GM21381 (cell line): ENCODE data around the gene TPRN.

Experiments used
- ATAC-seq: cut with Tn5 transposase; IDR thresholded peaks from one replicate; pipeline ENCODE4 v1.9.1; 2021; ENCODE audit warnings: mild to moderate bottlenecking, moderate library complexity; ENCODE audit not compliant: unreplicated experiment

TPRN gene

DNA sequence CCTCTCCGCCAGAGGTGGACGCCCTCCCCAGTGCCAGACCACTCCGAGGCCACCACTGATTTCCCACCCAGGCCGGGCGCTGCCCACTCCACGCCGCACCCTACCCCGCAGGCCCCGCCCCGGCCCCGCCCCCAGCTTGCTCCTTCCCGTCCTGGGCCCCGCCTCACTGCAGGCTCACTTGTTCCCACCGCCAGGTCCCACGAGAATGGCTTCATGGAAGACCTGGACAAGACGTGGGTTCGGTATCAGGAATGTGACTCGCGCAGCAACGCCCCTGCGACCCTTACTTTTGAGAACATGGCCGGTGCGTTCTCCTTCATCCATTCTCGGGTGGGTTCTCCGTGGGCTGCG is 37.2 kb downstream of the TPRN start:
- ATAC-seq, result no peak

DNA sequence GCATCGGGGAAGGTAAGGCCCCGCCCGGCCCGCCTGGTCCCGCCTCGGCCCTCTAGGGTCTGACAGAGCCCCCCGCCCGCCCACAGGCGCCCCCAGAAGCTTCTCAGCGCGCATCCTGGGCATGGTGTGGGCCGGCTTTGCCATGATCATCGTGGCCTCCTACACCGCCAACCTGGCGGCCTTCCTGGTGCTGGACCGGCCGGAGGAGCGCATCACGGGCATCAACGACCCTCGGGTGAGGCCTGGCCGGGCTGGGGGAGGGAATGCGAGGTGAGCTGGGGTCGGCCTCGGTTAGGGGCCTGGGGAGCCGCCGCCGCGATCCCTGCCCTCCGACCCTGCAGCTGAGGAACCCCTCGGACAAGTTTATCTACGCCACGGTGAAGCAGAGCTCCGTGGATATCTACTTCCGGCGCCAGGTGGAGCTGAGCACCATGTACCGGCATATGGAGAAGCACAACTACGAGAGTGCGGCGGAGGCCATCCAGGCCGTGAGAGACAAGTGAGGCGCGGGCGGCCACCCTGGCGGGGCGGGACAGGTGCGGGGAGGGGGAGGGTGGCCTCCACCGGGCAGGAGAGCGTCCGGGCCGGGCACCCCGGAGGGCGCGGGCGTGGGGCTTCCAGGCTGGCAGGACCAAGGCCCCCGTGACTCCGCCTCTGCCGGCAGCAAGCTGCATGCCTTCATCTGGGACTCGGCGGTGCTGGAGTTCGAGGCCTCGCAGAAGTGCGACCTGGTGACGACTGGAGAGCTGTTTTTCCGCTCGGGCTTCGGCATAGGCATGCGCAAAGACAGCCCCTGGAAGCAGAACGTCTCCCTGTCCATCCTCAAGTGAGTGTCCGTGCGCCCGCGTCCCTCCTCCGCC is 37.8 kb downstream of the TPRN start:
- ATAC-seq, result no peak

DNA sequence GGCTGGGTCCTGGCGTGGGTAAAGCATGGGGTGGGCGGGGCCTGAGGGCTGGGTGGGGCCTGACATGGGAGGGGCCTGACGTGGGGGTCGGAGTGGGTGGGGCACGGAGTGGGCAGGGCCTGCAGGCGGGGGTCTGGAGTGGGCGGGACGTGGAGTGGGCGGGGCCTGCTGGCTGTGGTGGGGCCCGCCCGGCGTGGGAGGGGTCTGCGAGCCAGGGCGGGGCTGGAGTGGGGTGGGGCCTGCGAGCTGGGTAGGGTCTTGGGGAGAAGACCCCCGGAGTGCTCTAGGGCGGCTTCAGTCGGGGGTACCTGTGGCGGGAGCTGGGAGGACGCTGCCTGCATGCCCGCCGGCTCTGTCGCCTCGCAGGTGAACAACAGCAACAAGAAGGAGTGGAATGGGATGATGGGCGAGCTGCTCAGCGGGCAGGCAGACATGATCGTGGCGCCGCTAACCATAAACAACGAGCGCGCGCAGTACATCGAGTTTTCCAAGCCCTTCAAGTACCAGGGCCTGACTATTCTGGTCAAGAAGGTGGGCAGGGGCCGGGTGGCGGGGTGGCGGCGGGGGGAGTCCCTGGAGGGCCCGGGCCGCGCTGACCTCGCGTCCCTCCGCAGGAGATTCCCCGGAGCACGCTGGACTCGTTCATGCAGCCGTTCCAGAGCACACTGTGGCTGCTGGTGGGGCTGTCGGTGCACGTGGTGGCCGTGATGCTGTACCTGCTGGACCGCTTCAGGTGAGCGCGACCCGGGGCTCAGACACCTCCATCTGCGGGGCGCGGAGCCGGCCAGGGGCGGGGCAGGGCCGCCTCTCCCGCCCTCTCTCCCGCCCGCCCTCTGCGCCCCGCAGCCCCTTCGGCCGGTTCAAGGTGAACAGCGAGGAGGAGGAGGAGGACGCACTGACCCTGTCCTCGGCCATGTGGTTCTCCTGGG is 38.7 kb downstream of the TPRN start:
- ATAC-seq, result no peak

DNA sequence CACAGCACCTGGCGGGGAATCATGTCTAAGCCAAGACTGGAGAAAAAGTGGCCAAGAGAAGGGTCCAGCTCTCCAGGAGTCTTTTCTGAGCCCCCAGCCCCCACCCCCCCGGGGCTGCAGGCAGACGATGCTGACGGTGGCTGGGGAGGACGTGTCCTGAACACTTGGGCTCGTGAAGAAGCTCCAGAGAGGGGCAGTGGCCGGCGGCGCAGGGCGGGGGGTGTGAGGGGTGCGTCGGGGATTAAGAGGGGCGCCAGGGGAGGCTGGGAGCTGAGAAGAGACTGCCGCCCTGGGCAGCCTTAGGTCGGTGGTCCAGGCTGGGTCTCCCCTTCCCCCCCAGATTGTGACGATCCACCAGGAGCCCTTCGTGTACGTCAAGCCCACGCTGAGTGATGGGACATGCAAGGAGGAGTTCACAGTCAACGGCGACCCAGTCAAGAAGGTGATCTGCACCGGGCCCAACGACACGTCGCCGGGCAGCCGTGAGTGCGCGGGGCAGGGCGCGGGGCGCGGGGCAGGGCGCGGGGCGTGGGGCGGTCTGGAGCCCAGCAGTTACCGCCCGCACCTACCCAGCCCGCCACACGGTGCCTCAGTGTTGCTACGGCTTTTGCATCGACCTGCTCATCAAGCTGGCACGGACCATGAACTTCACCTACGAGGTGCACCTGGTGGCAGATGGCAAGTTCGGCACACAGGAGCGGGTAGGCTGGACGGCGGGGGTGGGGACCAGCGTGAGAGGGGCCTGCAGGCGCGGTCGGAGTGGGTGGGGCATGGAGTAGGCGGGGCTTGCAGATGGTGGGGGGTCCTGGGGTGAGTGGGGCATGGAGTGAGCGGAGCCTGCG is 39.6 kb downstream of the TPRN start:
- ATAC-seq, result no peak

DNA sequence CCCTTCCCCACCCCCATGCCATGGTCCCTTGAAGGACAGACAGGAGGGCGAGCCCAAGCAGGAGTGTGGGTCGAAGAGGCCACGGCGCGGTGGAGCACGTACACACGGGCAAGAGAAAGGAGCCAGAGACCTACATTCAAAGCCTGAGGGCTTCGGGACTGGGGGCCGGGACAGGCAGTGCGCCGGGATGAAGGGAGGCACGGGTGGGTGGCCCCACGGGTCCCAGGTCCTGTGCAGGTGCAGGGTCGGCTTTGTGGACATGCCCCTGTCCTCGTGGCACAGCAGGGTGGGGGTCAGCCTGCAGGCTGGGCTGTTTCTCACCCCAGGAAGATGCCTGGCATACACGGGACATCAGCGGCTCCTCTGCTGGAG is 40.5 kb downstream of the TPRN start:
- no peak for ATAC-seq

DNA sequence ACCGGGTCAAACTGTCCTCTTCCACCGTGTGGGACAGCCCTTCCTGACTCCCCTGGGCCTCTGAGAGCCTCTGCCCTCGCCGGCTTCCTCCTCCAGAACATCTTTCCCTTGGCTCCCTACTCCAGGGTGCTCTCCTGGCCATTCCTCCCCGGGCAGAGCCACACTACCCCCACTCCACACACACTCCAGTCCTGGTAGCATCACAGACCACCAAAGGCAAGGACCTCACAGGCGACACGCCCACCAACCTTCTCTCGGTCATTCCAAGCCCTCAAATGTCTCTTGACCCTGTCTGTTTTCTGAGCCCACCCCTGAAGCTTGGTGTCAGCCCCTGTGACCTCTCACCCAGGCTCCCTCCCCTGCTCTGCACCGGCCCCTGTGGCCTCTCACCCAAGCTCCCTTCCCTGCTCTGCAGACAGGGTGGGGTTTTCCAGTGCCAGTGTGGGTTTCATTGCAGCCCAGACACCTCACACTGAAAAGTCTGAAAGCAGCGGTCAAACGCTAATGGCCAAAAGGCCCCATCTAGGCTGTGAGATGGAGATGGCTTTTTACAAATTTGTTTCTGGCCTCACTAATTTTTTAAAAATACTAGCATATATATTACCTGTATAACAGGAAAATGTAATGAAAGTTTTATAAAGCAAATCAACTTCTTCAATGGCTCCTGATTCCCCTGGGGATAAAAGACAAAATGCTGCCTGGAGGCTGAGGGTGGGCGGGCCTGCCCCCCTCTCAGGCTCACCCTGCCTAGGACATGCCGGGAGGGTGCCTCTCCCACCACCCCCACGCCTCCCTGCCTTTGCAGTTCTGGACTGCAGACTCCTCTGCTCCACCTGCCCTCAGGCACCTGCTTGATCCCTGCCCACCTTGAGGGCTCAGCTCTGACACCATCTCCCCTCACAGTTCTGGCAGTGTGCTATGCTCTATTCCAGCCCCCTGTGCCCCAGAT is 41.2 kb downstream of the TPRN start:
- ATAC-seq, result no peak

DNA sequence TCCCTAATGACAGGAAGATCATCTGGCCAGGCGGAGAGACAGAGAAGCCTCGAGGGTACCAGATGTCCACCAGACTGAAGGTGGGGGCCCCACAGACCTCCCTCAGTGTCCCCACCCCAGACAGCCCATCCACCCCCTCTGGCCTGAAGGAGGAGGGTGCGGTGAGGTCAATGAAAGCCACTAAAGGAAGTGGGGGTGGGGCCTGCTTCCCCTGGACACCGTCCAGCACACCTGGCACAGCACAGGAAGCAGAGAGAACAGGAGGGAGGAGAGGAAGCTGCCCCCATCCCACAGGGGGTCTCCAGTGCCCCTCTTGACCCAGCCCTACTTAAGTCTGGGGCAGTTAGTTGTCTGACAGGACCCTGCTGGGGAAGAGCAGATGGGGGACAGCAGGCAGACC is 41.9 kb downstream of the TPRN start:
- no peak for ATAC-seq

DNA sequence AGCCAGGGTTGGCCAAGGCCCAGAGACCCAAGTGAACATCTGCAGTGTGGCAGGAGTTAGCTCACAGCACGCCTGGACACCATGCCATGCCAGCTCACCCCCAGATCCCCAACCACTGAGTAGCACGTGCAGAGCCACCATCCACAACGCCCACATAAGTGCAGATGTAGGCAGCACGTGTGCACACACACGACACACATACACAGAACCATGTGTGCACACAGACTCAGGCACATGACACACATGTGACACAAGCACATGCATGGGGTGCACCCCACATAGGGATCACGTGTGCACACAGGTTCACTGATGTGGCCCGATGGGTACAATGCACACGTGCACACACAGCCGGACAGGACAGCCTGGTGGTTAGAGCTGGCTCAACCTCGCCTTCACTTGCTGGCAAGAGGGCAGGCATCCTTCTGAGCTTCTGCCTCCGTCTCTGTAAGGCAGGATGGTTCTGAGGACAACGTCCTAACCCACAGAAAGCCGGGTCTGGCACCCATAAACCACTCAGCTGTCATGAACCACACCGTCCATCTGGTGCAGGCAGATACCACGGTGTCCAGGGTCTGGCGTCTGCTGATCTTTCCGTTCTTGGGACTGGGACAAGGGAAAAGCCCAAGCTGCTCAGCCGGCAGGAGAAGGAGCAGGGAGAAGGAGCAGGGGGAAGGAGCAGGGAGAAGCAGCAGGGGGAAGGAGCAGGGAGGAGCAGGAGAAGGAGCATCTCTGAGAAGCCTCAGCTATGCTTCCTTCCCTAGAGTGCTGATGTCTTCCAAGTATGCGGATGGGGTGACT is 42.7 kb downstream of the TPRN start:
- no peak for ATAC-seq

DNA sequence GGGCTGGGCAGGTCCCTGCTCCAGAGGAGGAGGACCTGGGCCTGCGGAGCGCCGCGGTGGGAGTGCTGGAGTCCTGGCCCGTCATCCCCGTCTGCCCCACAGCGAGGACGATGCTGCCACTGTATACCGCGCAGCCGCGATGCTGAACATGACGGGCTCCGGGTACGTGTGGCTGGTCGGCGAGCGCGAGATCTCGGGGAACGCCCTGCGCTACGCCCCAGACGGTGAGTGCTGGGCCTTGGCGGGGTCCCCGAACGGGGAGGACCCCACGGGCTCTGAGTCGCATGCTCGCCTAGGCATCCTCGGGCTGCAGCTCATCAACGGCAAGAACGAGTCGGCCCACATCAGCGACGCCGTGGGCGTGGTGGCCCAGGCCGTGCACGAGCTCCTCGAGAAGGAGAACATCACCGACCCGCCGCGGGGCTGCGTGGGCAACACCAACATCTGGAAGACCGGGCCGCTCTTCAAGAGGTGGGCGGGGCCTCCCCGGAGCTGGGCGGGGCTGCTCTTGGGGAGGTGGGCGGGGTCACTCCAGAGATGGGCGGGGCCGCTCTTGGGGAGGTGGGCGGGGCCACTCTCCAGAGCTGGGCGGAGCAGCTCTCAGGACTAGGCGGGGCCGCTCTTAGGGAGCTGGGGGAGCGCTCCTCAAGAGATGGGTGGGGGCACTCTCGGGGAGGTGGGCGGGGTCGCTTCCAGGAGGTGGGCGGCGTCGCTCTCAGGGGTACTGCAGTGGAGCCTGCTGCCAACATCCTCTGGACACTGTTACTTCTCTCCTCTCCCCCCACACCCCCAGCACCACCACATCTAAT is 43.8 kb downstream of the TPRN start:
- no peak for ATAC-seq

DNA sequence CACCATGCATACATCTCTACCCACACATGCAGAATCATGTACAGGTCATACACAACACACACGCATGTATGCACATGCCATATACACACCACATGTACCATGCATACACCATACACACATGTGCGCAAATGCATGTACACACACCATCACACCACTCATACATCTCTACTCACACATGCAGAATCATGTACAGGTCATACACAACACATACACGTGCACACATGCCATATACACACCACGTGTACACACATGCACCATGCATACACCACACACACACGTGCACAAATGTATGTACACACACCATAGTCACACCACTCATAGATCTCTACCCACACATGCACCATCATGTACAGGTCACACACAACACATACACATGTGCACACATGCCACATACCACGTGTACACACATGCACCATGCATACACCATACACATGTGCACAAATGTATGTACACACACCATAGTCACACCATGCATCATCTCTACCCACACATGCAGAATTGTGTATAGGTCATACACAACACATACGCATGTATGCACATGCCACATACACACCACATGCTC is 47.6 kb downstream of the TPRN start:
- ATAC-seq, result no peak

DNA sequence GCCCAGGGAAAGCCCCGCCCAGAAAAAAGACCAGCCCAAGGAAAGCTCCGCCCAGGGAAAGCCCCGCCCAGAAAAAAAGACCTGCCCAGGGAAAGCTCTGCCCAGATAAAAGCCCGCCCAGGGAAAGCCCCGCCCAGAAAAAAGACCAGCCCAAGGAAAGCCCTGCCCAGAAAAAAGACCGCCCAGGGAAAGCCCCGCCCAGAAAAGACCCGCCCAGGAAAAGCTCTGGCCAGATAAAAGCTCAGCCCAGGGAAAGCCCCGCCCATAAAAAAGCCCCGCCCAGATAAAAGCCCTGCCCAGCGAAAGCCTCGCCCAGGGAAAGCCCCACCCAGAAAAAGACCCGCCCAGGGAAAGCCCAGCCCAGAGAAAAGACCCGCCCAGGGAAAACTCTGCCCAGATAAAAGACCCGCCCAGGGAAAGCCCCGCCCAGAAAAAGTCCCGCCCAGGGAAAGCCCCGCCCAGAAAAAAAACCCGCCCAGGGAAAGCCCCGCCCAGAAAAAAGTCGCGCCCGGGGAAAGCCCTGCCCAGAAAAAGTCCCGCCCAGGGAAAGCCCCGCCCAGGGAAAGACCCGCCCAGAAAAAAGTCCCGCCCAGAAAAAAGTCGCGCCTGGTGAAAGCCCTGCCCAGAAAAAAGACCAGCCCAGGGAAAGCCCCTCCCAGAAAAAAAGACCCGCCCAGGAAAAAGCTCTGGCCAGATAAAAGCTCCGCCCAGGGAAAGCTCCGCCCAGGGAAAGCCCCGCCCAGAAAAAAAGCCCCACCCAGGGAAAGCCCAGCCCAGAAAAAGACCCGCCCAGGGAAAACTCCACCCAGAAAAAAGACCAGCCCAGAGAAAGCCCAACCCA is 49.7 kb downstream of the TPRN start:
- peak; percentile 48 for ATAC-seq

DNA sequence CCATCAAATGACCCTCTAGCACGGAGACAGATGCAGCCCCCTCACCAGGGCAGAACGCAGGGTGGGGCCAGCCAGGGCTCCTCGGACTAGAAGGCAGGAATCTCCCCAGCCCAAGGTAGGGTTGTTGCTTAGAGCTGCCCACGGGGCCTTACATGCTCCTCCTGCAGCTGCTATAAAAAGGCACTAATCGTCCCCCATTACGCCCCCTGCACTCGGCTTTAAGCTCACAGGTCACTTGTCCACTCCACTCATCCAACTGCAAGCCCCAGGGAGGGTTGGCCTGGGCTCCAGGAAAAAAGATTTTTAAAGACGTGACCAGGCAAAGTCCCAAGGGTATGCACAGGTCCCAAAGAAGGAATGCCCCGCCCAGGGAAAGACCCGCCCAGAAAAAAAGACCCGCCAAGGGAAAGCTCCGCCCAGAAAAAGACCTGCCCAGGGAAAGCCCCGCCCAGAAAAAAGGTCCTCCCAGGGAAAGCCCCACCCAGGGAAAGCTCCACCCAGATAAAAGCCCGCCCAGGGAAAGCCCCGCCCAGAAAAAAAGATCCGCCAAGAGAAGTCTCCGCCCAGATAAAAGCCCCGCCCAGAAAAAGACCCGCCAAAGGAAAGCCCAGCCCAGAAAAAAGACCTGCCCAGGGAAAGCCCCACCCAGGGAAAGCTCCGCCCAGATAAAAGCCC is 50.5 kb downstream of the TPRN start:
- ATAC-seq, result peak; percentile 31

DNA sequence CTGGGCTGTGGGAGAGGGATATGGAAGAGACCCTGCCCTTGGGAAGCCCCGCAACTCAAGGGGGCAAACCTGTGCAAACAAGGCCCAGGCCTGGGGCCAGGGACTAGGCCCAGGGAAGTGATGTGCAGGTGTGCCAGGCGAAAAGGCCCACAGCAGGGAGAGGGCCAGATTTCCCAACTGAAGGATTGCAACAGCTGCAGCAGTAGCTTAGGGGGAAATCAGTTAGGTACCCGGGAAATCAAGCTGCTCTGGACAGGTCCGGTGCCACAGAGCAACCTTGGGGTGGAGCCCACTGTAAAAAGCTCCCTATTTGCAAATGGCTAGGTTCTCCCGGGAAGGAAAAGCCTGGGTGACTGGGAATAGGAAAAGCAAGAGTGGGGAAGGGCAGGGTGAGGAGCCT is 51.2 kb downstream of the TPRN start:
- no peak for ATAC-seq

DNA sequence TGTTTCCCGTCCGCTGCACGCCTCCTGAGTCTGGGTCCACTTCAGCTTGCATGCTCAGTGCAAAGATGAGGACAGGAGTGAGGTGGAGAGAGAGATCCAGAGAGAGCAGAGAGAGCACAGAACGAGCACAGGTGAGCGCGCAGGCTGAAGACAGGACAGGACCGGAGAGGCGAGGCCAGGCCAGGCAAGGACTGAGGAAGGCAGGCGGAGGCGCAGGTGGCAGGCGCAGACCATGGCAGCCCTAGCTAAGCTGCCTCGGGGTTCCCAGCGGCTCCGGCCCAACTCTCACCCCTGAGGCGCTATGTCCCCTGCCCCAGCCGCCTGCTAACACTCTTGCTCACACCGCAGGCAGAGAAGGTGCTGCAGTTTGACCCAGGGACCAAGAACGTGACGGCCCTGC is 51.9 kb downstream of the TPRN start:
- no peak for ATAC-seq

DNA sequence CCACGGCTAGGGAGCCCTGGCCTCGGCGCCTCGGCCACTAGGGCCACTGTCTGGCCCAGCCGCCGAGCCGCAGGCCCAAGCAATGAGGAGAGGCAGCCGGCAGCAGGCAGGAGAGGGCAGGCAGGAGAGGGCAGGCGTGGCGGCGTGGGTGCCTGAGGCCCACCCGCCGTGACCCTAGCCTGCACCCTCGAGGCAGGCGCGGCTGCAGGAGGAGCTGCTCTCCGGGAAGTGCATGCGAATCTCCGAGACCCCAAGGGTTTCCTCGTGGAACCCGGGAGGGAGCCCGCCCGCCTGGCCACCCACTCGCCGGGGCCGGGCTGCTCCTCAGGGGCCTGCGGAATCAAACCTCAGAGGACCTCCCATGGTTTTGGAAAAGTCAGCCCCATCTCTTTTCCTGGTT is 52.3 kb downstream of the TPRN start:
- no peak for ATAC-seq

DNA sequence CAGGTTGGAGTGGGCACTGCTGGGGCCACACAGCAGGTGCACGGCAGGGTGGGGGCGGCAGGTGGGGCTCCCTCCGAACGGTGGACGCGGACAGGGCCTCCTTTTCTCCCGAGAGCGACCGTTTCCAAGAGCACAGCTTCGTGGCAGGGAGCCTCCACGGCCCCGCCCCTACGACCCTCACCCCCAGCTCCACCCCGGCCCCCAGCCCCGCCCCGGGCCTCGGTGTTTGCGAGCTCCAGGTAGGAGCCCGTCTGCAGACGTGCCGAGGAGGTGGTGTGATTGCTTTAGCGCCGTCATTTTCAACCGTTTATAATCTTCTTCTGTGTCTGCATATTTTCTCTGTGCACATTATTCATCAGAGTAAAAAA is 52.8 kb downstream of the TPRN start:
- no peak for ATAC-seq
